ENCODE data around the gene NT5E. TPM values are rescaled to one million over a fixed set of nuclear protein-coding genes. Genes with fewer than 3 reads are reported as not detected.

Gene NT5E
- total RNA-seq, 2 experiments from 2014 or later = 12.9 to 14.2 TPM

DNA sequence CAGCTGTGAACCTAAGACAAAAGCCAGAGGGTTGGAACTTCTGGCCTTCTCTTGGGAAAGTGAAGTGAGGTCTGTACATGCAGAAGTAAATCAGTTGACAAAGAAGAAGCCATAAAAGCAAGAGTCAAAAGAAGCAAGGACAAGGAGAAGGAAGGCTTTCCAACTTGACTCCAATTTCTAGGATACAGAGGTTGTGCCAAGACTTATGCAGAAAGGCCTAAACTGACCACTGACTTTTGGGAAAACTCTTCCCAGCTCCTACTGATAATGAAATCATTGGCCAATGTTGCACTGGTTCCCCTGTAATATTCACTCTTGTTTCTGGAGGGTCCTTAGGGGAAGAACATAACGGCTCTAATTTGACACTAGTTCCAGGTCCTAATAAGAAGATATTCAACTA, 29.3 kb upstream of the NT5E start:
- POLR2A ChIA-PET = no interaction called here
- CTCF ChIA-PET = no interaction called here

DNA sequence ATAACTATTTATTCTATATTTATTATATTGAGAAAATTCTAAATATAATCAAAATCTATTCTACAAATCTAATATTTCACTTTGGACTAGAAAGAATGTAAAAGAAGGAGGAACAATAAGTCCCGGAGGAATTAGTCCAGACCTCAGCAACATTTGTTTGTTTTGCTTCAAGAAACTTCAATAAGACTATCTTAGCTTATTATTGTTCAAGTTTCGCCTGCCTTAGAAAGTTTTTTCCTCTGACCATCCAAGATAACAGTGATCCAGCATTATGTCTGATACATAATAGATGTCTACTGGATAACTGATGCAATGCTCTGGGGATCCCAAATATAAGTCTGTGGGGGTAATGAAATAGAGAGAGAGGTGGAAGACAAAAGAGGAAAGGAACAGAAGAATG, 28.7 kb upstream of the NT5E start:
- ChIA-PET POLR2A (no interaction called here), CTCF (no interaction called here)

DNA sequence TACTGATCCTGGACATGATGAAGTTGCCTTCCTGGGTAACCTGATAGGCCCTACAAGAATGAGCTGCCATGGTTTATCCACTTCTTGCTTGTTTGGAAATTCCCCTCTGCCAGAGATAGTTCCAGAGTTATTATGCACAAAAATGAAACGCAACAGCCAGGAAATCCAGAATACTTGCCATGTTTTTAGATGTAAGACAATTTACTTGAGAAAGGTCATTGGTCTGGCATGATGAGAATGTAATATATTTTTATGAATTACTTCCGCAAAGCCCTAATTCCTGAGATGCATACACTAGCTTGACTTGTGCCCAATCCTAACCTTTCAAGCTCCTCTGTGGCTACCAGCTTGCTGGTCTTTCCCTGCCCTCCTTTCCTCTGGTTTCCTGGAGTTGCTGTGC, 27.9 kb upstream of the NT5E start:
- POLR2A ChIA-PET = interaction anchor here (0.6 kb wide), 1 partner anchor 94 kb away, joined by 3 read pairs; no protein-coding TSS in a partner anchor
- CTCF ChIA-PET = no interaction called here

DNA sequence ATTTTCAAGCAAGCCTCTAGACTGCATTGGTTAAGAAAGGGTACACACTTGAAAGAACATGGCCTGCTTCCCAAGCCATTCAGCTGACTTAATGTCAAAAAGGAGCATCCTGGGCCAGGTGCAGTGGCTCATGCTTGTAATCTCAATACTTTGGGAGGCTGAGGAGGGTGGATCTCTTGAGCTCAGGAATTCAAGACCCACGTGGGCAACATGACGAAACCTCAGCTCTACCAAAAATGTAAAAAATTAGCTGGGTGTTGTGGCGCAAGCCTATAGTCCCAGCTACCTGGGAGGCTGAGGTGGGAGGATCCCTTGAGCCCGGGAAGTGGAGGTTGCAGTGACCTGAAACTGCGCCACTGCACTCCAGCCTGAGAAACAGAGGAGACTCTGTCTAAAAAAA, 26.9 kb upstream of the NT5E start:
- CTCF ChIA-PET = no interaction called here
- POLR2A ChIA-PET = no interaction called here

DNA sequence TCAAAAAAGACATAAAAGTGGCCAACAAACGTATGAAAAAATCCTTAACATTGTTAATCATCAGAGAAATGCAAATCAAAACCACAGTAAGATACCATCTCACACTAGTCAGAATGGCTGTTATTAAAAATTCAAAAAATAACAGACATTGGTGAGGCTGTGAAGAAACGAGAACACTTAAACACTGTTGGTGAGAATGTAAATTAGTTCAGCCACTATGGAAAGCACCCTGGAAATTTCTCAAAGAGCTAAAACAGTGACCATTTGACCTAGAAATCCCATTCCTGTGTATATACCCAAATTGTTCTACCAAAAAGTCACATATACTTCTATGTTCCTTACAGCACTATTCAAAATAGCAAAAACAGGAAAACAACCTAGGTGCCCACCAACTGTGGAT, 24.9 kb upstream of the NT5E start:
- ChIA-PET POLR2A (no interaction called here), CTCF (no interaction called here)

DNA sequence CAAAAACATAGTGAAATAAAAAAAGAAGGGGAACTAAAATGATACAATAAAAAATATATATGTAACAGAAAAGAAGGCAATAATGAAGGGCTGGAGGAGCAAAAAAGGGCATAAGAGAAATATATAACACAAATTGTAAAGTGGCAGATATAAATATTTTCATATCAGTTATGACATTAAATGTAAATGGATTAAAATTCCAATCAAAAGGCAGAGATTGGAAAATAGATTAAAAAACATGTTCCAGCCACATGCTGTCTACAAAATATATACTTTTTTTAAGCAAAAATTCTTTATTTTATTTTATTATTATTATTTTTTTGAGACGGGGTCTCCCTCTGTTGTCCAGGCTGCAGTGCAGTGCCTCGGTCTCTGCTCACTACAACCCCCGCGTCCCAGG, 23.9 kb upstream of the NT5E start:
- POLR2A ChIA-PET = no interaction called here
- CTCF ChIA-PET = no interaction called here

DNA sequence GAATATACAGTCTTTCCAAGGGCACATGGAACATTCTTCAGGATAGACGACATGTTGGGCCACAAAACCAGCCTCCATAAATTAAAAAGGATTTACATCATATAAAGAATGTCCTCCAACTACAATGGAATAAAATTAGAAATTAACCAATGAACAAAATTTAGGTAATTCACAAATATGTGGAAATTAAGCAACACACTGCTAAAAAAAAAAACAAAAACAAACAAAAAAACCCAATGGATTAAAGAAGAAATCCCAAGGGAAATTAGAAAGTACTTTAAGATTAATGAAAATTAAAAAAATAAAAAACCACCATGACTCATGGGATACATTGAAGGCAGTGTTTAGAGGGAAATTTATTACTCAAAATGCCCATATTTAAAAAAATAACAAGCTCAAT, 21.4 kb upstream of the NT5E start:
- ChIA-PET CTCF (no interaction called here), POLR2A (no interaction called here)

DNA sequence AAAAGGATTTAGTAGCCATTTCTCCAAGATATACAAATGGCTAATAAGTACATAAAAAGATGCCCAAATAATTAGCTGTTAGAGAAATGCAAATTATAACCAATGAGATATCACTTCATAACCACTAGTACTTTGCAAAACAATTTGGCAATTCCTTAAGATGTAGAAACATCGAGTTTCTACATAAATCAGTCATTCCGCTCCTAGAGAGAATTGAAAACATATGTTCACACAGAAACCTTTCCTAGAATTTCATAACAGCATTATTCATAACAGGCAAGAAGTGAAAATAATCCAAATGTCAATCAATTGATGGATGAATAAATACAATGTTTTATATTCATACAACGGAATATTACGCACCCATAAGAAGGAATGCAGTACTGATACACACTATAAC, 20.5 kb upstream of the NT5E start:
- ChIA-PET POLR2A (no interaction called here), CTCF (interaction anchor here (0.5 kb wide), 1 partner anchor 123 kb away, joined by 3 read pairs; no protein-coding TSS in a partner anchor)

DNA sequence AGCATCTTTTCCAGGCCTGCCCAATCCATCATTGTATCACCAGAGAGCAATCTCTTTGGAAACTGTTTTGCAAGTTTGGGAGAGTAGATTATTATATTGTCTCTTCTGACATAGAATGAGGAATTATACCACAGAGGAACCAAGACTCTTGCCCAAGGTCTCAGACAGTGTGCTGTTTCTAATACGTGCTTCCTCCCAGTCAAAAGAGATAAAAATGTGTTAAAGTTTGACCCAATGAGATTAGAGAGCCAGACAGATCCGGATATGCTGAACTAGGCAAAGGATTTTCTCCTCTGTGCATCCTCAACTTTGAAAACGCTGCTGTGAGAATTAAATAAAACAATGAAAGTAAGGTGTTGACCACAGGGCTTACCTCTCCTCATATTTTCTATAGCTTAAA, 18.6 kb upstream of the NT5E start:
- ChIA-PET POLR2A (no interaction called here), CTCF (no interaction called here)

DNA sequence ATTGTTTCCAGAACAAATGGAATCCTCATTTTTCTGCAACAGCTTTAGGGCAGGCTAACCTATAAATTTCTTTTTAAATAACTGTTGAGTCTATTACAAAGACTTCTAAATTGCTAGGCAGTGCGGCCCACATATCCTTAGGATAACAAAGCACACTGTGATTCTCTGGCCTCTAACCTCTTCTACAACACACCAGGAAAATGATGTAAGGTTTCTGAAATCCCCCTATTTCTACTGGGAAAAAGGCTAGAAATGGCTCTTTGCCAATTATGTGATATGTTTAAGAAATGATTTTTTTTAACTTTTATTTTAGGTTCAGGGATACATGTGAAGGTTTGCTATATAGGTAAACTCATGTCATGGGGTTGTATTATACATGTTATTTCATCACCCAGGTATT, 17.3 kb upstream of the NT5E start:
- ChIA-PET POLR2A (no interaction called here), CTCF (no interaction called here)

DNA sequence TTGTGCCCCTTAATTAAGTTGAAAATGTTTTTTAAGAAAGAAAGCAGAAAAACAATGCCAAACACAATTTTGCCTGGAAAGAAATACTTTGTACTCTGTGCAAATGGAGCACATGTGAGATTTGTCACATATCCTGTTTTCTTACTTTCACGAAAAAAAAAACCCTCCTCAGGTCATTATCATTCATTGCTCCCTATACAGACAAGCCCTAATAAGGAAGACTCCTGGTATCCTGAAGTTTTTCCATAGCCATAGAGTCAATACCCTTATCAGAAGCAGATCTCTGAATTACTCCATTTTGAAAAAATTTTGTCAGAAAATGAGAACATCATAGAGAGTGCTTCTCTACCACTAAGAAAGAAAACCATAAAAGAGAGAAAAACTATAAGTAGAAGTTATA, 14.0 kb upstream of the NT5E start:
- ChIA-PET POLR2A (no interaction called here), CTCF (no interaction called here)

DNA sequence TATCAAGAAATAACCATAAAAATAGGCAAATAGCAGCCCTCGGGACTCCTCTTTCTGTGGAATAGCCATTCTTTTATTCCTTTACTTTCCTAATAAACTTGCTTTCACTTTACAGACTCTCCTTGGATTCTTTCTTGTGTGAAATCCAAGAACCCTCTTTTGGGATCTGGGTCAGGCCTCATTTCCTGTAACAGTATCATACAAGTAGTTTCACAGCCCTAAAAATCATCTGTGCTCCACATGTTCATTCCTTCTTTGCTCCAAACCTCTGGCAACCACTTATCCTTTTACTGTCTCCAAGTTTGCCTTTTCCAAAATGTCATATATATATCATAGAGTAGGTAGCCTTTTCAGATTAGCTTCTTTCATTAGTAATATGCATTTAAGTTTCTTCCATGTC, 13.5 kb upstream of the NT5E start:
- CTCF ChIA-PET = no interaction called here
- POLR2A ChIA-PET = no interaction called here

DNA sequence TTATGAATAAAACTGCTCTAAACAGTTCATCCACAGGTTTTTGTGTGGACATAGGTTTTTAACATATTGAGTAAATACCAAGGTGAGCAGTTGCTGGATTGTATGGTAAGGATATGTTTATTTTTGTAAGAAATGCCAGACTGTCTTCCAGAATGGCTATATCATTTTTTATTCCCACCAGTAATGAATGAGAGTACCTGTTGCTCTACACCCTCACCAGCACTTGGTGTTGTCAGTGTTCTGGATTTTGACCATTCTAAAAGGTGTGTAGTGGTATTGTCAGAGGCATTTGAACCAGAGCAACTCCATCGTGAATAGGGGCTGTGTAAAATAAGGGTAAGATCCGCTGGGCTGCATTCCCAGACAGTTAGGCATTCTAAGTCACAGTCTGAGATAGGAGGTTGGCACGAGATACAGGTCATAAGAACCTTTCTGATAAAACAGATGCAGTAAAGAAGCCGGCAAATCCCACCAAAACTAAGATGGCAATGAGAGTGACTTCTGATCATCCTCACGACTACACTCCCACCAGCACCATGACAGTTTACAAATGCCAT, 12.9 kb upstream of the NT5E start:
- POLR2A ChIA-PET = no interaction called here

DNA sequence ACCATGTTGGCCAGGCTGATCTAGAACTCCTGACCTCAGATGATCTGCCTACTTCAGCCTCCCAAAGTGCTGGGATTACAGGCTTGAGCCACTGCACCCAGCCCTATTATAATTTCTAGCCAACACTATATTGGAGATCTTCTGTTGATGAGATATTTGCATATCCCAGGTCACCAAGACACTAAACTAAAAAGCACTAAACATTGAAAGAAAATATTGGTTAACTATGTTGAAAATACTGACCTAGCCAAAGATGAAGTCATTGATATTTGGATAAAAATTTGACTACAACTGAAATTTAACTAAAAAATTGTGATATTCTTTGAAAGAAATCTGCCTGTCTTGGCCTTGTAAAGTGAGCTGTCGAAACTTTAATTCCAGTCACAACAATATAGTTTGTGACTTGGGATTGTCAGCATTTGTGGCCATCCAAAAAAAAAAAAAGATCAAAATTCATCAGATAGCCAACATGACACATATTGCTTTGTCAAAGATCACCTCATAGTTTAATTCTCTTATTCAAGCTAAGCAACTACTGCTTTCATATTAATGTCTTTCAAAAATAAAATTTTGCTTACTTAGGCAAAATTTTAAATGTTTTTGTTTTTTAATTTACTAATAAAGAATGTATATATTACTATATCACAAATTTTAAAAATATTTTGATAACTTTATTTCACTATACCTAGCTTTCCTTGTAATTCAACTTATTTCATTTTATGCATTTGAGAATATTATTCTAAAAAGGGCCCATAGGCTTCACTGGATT, 6.3 kb upstream of the NT5E start:
- ChIA-PET POLR2A (no interaction called here), CTCF (no interaction called here)

More for the DNA sequence above, 12.9 kb upstream of the NT5E start:
- CTCF ChIA-PET = no interaction called here

DNA sequence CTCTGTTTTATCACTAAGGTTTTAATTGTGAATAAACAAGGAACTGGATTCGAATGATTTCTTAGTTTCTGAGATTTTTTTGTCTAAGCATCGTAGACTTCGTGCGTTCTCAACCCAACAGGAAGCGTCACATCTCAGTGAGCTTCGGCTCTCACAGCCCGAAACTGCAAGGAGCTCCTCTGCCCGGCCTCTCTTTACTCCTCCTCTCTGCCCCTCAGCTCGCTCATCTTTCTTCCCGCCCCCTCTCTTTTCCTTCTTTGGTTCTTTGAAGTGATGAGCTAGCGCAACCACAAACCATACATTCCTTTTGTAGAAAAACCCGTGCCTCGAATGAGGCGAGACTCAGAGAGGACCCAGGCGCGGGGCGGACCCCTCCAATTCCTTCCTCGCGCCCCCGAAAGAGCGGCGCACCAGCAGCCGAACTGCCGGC, 480 bp upstream of the NT5E start:
- ChIA-PET CTCF (interaction anchor here (0.9 to 2.2 kb wide), 9 partner anchors 8 to 95 kb away, joined by 3 to 9 read pairs (median 3); no protein-coding TSS in a partner anchor), POLR2A (interaction anchor here (0.7 to 2.2 kb wide), 7 partner anchors 9 to 230 kb away, joined by 3 to 19 read pairs (median 4); partner anchors contain the start of gene SYNCRIP)

DNA sequence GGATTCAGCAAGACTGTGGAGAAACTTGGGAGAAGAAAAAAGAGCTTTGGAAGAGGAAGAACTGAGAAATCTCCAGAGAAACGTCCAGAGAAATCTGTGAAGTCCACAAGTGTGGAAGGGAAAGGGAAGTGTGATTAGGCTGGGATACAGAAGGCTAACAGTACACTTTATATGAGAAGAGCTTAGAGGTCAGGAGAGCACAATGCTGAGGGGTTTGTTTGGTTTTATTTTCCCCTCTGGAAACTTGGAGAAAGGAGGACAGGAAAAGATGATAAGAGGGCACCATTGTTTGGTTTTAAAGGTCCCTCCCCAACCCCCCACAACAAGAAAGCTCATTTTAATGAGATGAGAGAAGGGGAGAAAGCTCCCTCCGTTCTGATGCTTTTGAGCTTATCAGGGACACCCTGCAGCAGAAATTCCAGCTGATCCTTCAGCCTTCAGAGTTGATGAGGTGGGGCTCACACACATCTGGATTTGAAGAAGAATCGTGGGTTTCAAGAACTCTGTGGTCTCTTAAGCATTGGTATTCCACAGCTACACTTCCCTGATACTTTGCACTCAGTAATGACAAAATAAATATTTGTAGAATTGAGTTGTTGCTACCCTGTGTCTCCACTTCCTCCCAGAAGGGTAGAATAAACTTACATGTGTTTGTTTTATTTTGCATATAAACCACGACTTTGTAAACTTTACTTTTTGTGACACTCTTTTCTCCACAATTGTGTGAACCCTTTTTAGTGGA, 1.9 kb downstream of the NT5E start:
- ChIA-PET POLR2A (no interaction called here), CTCF (interaction anchor here (0.7 to 1.0 kb wide), 3 partner anchors 31 to 97 kb away, joined by 3 read pairs; no protein-coding TSS in a partner anchor)

DNA sequence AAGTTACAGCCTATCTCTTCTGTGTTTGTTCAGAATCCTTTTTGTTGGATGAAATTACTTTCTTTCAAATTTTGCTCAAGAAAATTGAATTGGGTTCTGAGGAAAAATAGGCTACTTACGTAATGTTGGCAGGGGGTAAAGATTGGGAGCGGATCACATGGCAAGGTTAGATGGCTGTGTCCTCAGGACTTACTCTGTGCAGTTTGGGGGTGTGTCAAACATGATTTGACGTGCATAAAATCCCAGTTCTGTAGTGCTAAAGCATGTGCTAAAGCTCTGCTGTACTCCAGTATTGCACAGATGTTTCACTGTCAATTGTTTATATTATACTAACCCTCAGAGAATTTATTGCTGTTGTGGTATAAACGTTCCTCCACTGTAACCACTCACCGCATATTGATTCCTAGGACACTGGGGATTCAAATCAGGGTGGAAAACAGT, 2.6 kb downstream of the NT5E start:
- CTCF ChIA-PET = no interaction called here
- POLR2A ChIA-PET = no interaction called here

DNA sequence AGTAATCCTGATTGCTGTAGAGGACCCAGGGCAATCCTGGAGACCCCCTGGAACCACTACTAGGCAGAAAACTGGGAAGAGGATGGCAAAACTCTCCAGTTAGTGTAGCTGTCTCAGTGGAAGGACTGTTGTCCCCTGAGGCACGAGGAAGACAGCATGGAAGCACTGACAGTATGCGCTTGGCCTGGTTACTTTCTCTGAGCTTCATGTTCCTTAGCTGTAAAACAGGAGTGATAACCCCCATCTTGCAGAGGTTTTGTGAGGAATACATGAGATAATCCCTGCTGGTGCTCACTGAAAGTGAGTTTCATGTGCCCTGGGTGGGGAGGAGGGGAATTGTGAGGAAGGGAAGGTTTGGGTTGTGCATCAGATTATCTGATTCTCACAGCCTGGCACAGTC, 3.2 kb downstream of the NT5E start:
- POLR2A ChIA-PET = no interaction called here
- CTCF ChIA-PET = no interaction called here

DNA sequence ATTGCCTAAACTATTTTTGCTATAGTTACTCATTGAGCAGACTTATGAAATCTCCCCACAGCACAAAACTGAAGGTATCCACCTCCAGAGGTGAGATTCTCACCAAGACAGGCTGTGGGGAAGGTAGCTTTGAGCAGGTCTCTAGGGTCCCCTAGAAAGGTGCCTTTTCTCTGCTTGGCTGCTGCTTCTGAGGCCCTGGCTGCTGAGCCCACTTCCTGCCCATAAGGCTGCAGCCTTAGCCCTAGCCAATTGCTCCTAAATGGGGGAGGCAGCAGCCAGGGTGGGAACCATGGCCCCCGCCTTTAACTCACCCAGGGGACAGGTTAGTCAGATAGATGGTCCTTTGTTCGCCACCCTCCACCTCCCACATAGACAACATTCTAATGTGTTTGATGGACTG, 3.6 kb downstream of the NT5E start:
- POLR2A ChIA-PET = no interaction called here
- CTCF ChIA-PET = no interaction called here

DNA sequence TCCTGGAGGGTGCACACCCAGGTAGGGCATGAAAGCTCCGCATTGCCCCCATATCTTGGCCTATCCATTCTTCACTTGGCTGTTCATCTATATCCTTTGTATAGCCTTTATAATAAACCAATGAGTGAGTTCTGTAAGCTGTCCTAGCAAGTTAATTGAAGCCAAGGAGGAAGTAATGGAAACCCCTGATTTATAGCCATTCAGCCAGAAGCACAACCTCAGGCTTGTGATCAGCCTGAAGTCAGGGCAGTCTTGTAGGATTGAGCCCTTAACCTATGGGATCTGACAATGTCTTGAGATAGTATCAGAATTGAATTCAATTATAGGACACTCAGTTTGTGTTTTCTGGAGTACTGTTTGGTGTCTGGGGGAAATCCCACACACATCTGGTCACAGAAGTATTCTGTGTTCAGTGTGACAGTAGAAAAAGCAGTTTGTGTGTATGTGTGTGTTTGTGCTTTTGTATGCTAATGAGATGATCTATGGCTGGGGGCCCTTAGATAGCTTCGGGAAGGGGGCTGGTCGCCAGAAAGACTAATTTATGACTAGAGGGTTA, 5.7 kb downstream of the NT5E start:
- POLR2A ChIA-PET = no interaction called here
- CTCF ChIA-PET = interaction anchor here (1.3 kb wide), 1 partner anchor 51 kb away, joined by 4 read pairs; no protein-coding TSS in a partner anchor

DNA sequence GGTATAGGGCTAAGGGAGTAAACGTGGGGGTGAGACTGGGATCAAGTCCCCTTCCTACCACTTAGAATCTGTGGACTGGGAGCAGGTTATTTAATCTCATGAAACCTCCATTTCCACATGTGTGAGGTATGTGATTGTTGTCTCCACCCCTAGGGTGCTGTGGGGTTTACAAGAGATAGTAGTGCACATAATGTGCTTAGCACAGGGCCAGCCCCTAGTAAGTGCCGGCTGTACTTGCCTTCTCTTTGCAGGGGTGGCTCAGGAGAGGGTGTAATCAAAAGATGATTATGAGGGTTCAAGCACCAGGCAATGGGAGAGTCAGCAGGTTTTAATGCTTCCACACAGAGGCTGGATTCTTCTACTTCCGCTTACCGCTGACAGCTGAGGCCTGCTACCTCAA, 6.9 kb downstream of the NT5E start:
- ChIA-PET POLR2A (no interaction called here), CTCF (no interaction called here)
